HCT116 (cell line): ENCODE results near the gene COBL. TPM values are rescaled to one million over a fixed set of nuclear protein-coding genes. Genes with fewer than 3 reads are reported as not detected.

Source experiments
- ATAC-seq: fragments of 200-7000 bp; cut with Tn5 transposase; 2 replicates; pipeline ENCODE4 v1.9.1; 2020; ENCODE audit warnings: mild to moderate bottlenecking, moderate library complexity
- BruUV-seq: library from RNA; stranded (reverse); fragments of 400-500 nt; replicated peaks from 2 replicates; lab custom pipeline; 2021; lab: Mats Ljungman, UMichigan
- CTCF ChIA-PET: fragments of 300-600 bp; sonication (Branson Sonifier 250); formaldehyde crosslinking; loops from one replicate; lab custom pipeline; 2021; ENCODE audit warnings: antibody characterized with exemption; lab: Charles Lee
- POLR2A ChIA-PET: fragments of 300-600, 350-600 bp; sonication (Branson Sonifier 250); formaldehyde crosslinking; loops from one replicate; lab custom pipeline; 2021; ENCODE audit warnings: antibody characterized with exemption; lab: Charles Lee
- RAD21 ChIA-PET, 2 experiments: fragments of 300-600 bp; sonication (Branson Sonifier 250); formaldehyde crosslinking; loops; one replicate each; lab custom pipeline; 2023; ENCODE audit warnings: low total read pairs in 2 of 2; ENCODE audit not compliant: uncharacterized antibody in 2 of 2, unreplicated experiment in 2 of 2, low non-redundant PET in 1 of 2; lab: Charles Lee
- DNase-seq: peaks from one replicate; pipeline ENCODE4 v3.0.0-alpha.2; 2010; ENCODE audit warnings: low read depth, low spot score
- H2AFZ ChIP-seq: fragments of 200-600 bp; shearing (Covaris generic), sonication (generic); 2 replicates; pipeline ENCODE4 v1.6.1; 2017; ENCODE audit warnings: low read depth, mixed run types, mixed read lengths, antibody characterized with exemption, low read length; ENCODE audit not compliant: poor library complexity, severe bottlenecking
- H3K27ac ChIP-seq: 2 replicates; pipeline ENCODE4 v1.5.1; 2012; ENCODE audit warnings: low read depth, low read length
- H3K27me3 ChIP-seq: fragments of 200-600 bp; sonication (generic); 2 replicates; pipeline ENCODE4 v1.6.1; 2016; ENCODE audit warnings: mixed run types, low read length, mixed read lengths; ENCODE audit not compliant: insufficient read depth
- H3K36me3 ChIP-seq, 2 experiments: fragments of 200-500 bp in 1 of 2; fragments of 200-600 bp in 1 of 2; sonication (Bioruptor generic) in 1 of 2; sonication (generic) in 1 of 2; 2 replicates each; pipeline versions ENCODE4 v1.5.1 to v1.6.1; 2014 to 2016; ENCODE audit warnings: low read length in 2 of 2, inconsistent platforms in 1 of 2, mixed read lengths in 1 of 2, mixed run types in 1 of 2; ENCODE audit not compliant: insufficient read depth in 2 of 2, control insufficient read depth in 1 of 2
- H3K4me1 ChIP-seq, 2 experiments: fragments of 200-600 bp in 1 of 2; sonication (generic) in 1 of 2; 2 replicates each; pipeline versions ENCODE4 v1.5.1 to v1.6.1; 2012 to 2017; ENCODE audit warnings: low read length in 2 of 2, inconsistent platforms in 1 of 2, mild to moderate bottlenecking in 1 of 2, mixed read lengths in 1 of 2, mixed run types in 1 of 2, moderate library complexity in 1 of 2; ENCODE audit not compliant: insufficient read depth in 2 of 2, control insufficient read depth in 1 of 2
- H3K4me2 ChIP-seq: fragments of 200-600 bp; sonication (generic); 2 replicates; pipeline ENCODE4 v1.6.1; 2017; ENCODE audit warnings: mixed run types, low read length, mixed read lengths
- H3K4me3 ChIP-seq, 2 experiments: fragments of 200-600 bp in 1 of 2; sonication (generic) in 1 of 2; replicated peaks in 1 of 2; 2 replicates each; pipeline ENCODE4 v1.5.1; 2011 to 2016; ENCODE audit warnings: low read length in 2 of 2, control low read depth in 1 of 2, low read depth in 1 of 2, mild to moderate bottlenecking in 1 of 2, mixed read lengths in 1 of 2, mixed run types in 1 of 2
- H3K79me2 ChIP-seq: fragments of 200-600 bp; sonication (generic); 2 replicates; pipeline ENCODE4 v1.6.1; 2017; ENCODE audit warnings: mild to moderate bottlenecking, mixed run types, low read length, moderate library complexity, mixed read lengths; ENCODE audit not compliant: insufficient read depth
- H3K9ac ChIP-seq: fragments of 200-600 bp; sonication (generic); 2 replicates; pipeline ENCODE4 v1.6.1; 2016; ENCODE audit warnings: low read length, mixed read lengths
- H3K9me2 ChIP-seq: fragments of 200-600 bp; sonication (generic), shearing (Covaris generic); 2 replicates; pipeline ENCODE4 v1.6.1; 2017; ENCODE audit warnings: mixed run types, mild to moderate bottlenecking, moderate library complexity; ENCODE audit not compliant: insufficient read depth
- H3K9me3 ChIP-seq, 2 experiments: fragments of 200-500 bp in 1 of 2; fragments of 200-600 bp in 1 of 2; sonication (Bioruptor generic) in 1 of 2; sonication (generic) in 1 of 2; 2 replicates each; pipeline ENCODE4 v1.6.1; 2014 to 2017; ENCODE audit warnings: low read length in 2 of 2, mixed read lengths in 2 of 2, inconsistent platforms in 1 of 2, low read depth in 1 of 2, mild to moderate bottlenecking in 1 of 2, mixed run types in 1 of 2, moderate library complexity in 1 of 2; ENCODE audit not compliant: control insufficient read depth in 1 of 2, insufficient read depth in 1 of 2
- H4K20me1 ChIP-seq: fragments of 200-600 bp; sonication (generic), shearing (Covaris generic); 2 replicates; pipeline ENCODE4 v1.6.1; 2017; ENCODE audit warnings: mixed run types, mild to moderate bottlenecking, moderate library complexity; ENCODE audit not compliant: insufficient read depth
- CBX3 ChIP-seq: IDR thresholded peaks from 2 replicates; pipeline ENCODE4 v1.6.1; 2012; ENCODE audit warnings: low read depth
- CEBPB ChIP-seq: IDR thresholded peaks from 2 replicates; pipeline ENCODE4 v1.6.1; 2012; ENCODE audit warnings: low read depth
- EGR1 ChIP-seq: IDR thresholded peaks from 2 replicates; pipeline ENCODE4 v1.6.1; 2012; ENCODE audit warnings: low read depth
- EZH2phosphoT487 ChIP-seq: fragments of 200-600 bp; IDR thresholded peaks from 2 replicates; pipeline ENCODE4 v1.6.1; 2018; ENCODE audit warnings: antibody characterized with exemption, borderline replicate concordance
- JUND ChIP-seq: IDR thresholded peaks from 2 replicates; pipeline ENCODE4 v1.6.1; 2012
- POLR2A ChIP-seq: IDR thresholded peaks from 2 replicates; pipeline ENCODE4 v1.7.0; 2011; ENCODE audit warnings: borderline replicate concordance; ENCODE audit not compliant: insufficient read depth, insufficient read length; ENCODE audit errors: extremely low read depth
- POLR2AphosphoS5 ChIP-seq: IDR thresholded peaks from 2 replicates; pipeline ENCODE4 v1.6.1; 2011; ENCODE audit warnings: mild to moderate bottlenecking, low read depth, low read length, moderate library complexity
- RAD21 ChIP-seq: IDR thresholded peaks from 2 replicates; pipeline ENCODE4 v1.6.1; 2012; ENCODE audit warnings: low read depth, mild to moderate bottlenecking
- SIN3A ChIP-seq: IDR thresholded peaks from 2 replicates; pipeline ENCODE4 v1.6.1; 2012; ENCODE audit warnings: low read depth
- SP1 ChIP-seq: IDR thresholded peaks from 2 replicates; pipeline ENCODE4 v1.6.1; 2012; ENCODE audit warnings: low read depth
- SRF ChIP-seq: IDR thresholded peaks from 2 replicates; pipeline ENCODE4 v1.6.1; 2012; ENCODE audit warnings: low read depth
- YY1 ChIP-seq: IDR thresholded peaks from 2 replicates; pipeline ENCODE4 v1.6.1; 2011; ENCODE audit warnings: low read length, low read depth, moderate library complexity, mild to moderate bottlenecking; ENCODE audit not compliant: insufficient replicate concordance; ENCODE audit errors: extremely low read depth
- ZFX ChIP-seq: fragments of 450-650 bp; IDR thresholded peaks from 2 replicates; pipeline ENCODE4 v1.6.1; 2017
- intact Hi-C: fragments of 100-400 bp; cut with micrococcal nuclease; formaldehyde crosslinking; loops from 2 replicates; pipeline ENCODE4 v1.10.0; 2022
- total RNA-seq: library from RNA; stranded (reverse); gene quantifications from one replicate; pipeline ENCODE4 v1.2.1, GENCODE V29; 2021; ENCODE audit not compliant: unreplicated experiment
- TF ChIP-seq, protein P1 (sequence below): IDR thresholded peaks from 2 replicates; pipeline ENCODE4 v1.6.1; 2012
- TF ChIP-seq, protein P2 (sequence below): IDR thresholded peaks from 2 replicates; pipeline ENCODE4 v1.6.1; 2012; ENCODE audit warnings: low read depth
- TF ChIP-seq, protein P3 (sequence below): IDR thresholded peaks from 2 replicates; pipeline ENCODE4 v1.6.1; 2011; ENCODE audit warnings: mild to moderate bottlenecking, low read length, moderate library complexity; ENCODE audit not compliant: insufficient replicate concordance; ENCODE audit errors: extremely low read depth

COBL gene
- total RNA-seq, 1 experiment from 2014 or later, result 19.3 TPM

DNA sequence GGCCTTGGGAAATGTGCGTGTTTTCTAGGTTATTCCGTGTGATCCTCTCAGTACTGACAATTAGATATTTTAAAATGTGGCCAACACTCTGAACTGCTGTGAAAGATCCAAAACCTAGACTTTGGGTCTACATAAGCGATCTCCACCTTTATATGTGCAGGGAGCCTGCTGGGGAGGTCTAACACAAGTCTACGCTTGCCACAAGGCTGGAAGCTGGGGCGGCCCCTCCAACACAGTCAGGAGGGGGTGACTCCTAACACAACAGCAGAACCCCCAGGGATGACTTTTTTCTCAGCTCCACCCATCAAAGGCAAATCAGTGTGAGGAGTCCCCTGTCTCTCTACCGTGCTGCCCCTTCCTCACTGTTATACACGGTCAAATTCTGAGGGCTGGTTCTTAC, 202.6 kb downstream of the COBL start:
- POLR2A ChIA-PET, result no interaction called here
- H3K4me2 ChIP-seq, result no peak overlapping the region
- RAD21 ChIA-PET, result no interaction called here
- TF ChIP-seq POLR2AphosphoS5 (no peak), SIN3A (no peak), CBX3 (no peak), SRF (no peak), CEBPB (no peak)
- TF ChIP-seq, protein P1, sequence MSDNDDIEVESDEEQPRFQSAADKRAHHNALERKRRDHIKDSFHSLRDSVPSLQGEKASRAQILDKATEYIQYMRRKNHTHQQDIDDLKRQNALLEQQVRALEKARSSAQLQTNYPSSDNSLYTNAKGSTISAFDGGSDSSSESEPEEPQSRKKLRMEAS, result no peak
- no peaks in the 10 kb centered on the region for H3K4me1 ChIP-seq
- H4K20me1 ChIP-seq, result no peaks in the 10 kb centered on the region
- peaks cover 0 to 5% of the 10 kb centered on the region in 2 experiments; a peak in 1 of 4 replicates for H3K9me3 ChIP-seq
- no peaks in the 10 kb centered on the region for H3K79me2 ChIP-seq
- no peak overlapping the region for H2AFZ ChIP-seq
- H3K4me3 ChIP-seq, result no peak overlapping the region
- no peak overlapping the region for H3K9ac ChIP-seq
- no peak for DNase-seq
- intact Hi-C loops, result no loop called here
- H3K27ac ChIP-seq, result no peak overlapping the region
- CTCF ChIA-PET, result no interaction called here
- BruUV-seq, result no TSS peak
- H3K27me3 ChIP-seq, result no peaks in the 10 kb centered on the region
- no peaks in the 10 kb centered on the region for H3K9me2 ChIP-seq
- no peaks in the 10 kb centered on the region for H3K36me3 ChIP-seq
- ATAC-seq, result no peak

DNA sequence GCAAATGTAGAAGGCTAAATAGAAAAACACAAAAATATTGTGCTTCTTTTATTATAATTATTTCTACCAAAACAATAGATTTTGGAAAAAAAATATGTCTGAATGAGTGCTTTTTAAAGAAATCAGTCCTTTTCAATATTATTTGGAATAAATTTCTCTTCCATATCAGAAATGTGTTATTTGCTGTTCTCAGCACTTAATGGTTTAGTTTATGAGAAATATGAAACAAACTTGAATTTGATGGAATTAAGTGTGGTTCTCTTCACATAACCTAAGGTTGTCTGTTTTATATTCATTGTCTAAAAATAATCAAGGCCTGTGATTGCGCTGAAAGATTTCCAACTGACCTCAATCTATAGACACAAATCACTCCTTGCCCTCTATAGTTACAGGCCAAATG, 203.0 kb downstream of the COBL start:
- CTCF ChIA-PET, result no interaction called here
- no peak overlapping the region for H3K4me2 ChIP-seq
- H3K9me3 ChIP-seq, result peaks cover 0 to 5% of the 10 kb centered on the region in 2 experiments; a peak in 1 of 4 replicates
- H3K4me1 ChIP-seq, result no peaks in the 10 kb centered on the region
- no peak overlapping the region for H2AFZ ChIP-seq
- no peaks in the 10 kb centered on the region for H3K27me3 ChIP-seq
- DNase-seq (no peak), ATAC-seq (no peak)
- no peak overlapping the region for H3K27ac ChIP-seq
- intact Hi-C loops, result no loop called here
- no peak overlapping the region for H3K9ac ChIP-seq
- no TSS peak for BruUV-seq
- POLR2A ChIA-PET, result no interaction called here
- H3K79me2 ChIP-seq, result no peaks in the 10 kb centered on the region
- H3K9me2 ChIP-seq, result no peaks in the 10 kb centered on the region
- H4K20me1 ChIP-seq, result no peaks in the 10 kb centered on the region
- H3K4me3 ChIP-seq, result no peak overlapping the region
- RAD21 ChIA-PET, result no interaction called here
- H3K36me3 ChIP-seq, result no peaks in the 10 kb centered on the region
- TF ChIP-seq RAD21 (no peak), SP1 (no peak), JUND (no peak), YY1 (no peak), POLR2AphosphoS5 (no peak), ZFX (no peak), EGR1 (no peak), SRF (no peak), SIN3A (no peak), EZH2phosphoT487 (no peak), POLR2A (no peak)
- TF ChIP-seq, protein P2, sequence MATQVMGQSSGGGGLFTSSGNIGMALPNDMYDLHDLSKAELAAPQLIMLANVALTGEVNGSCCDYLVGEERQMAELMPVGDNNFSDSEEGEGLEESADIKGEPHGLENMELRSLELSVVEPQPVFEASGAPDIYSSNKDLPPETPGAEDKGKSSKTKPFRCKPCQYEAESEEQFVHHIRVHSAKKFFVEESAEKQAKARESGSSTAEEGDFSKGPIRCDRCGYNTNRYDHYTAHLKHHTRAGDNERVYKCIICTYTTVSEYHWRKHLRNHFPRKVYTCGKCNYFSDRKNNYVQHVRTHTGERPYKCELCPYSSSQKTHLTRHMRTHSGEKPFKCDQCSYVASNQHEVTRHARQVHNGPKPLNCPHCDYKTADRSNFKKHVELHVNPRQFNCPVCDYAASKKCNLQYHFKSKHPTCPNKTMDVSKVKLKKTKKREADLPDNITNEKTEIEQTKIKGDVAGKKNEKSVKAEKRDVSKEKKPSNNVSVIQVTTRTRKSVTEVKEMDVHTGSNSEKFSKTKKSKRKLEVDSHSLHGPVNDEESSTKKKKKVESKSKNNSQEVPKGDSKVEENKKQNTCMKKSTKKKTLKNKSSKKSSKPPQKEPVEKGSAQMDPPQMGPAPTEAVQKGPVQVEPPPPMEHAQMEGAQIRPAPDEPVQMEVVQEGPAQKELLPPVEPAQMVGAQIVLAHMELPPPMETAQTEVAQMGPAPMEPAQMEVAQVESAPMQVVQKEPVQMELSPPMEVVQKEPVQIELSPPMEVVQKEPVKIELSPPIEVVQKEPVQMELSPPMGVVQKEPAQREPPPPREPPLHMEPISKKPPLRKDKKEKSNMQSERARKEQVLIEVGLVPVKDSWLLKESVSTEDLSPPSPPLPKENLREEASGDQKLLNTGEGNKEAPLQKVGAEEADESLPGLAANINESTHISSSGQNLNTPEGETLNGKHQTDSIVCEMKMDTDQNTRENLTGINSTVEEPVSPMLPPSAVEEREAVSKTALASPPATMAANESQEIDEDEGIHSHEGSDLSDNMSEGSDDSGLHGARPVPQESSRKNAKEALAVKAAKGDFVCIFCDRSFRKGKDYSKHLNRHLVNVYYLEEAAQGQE, result no peak
- TF ChIP-seq, protein P3, sequence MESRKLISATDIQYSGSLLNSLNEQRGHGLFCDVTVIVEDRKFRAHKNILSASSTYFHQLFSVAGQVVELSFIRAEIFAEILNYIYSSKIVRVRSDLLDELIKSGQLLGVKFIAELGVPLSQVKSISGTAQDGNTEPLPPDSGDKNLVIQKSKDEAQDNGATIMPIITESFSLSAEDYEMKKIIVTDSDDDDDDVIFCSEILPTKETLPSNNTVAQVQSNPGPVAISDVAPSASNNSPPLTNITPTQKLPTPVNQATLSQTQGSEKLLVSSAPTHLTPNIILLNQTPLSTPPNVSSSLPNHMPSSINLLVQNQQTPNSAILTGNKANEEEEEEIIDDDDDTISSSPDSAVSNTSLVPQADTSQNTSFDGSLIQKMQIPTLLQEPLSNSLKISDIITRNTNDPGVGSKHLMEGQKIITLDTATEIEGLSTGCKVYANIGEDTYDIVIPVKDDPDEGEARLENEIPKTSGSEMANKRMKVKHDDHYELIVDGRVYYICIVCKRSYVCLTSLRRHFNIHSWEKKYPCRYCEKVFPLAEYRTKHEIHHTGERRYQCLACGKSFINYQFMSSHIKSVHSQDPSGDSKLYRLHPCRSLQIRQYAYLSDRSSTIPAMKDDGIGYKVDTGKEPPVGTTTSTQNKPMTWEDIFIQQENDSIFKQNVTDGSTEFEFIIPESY, result no peak
